Measurements from ENCODE around the gene USE1. TPM values are rescaled to one million over a fixed set of nuclear protein-coding genes. Genes with fewer than 3 reads are reported as not detected.
A peak's percentile ranks its signal among the peaks of the same experiment; 100 is the strongest.

USE1 gene
- total and polyA plus RNA-seq, 9 of the 15 experiments (the other 6 are each of a cell fraction or from before 2014, with no cell fraction given): 17.3 to 52.4 (median 34.0) TPM

GRCh38 chr19:17227798-17228367 is 12.7 kb downstream of the USE1 start (continued):
- peak; percentile 44; the same call in 1 of the 2 replicates for TF ChIP-seq POLR2G (IDR thresholded peaks at IDR 0.05; ENCODE audit: low read depth, low read length)
- TF ChIP-seq ZBTB7A (IDR thresholded peaks at IDR 0.05; ENCODE audit: borderline replicate concordance, control insufficient read depth, low read depth, low read length): peak; percentile 21; the same call in 1 of the 2 replicates
- TF ChIP-seq CREB5 (CRISPR knock-in tag; IDR thresholded peaks at IDR 0.05): no peak
- peak; percentile 28 for TF ChIP-seq TBP (optimal IDR thresholded peaks at IDR 0.05; ENCODE audit: low read depth, low read length)
- TF ChIP-seq MYC (IDR thresholded peaks at IDR 0.05; ENCODE audit: low read depth, low read length): peak; percentile 33; the same call in 1 of the 2 replicates
- TF ChIP-seq MYC (CRISPR knock-in tag; IDR thresholded peaks at IDR 0.05; ENCODE audit: borderline replicate concordance, low read depth): no peak
- peak; percentile 26; the same call in 1 of the 2 replicates for TF ChIP-seq L3MBTL2 (IDR thresholded peaks at IDR 0.05)
- TF ChIP-seq ZBTB33 (CRISPR knock-in tag; IDR thresholded peaks at IDR 0.05): peak; percentile 38; the same call in 1 of the 2 replicates
- TF ChIP-seq E2F6 (IDR thresholded peaks at IDR 0.05; ENCODE audit: borderline replicate concordance in 1 of 2, extremely low read depth in 1 of 2, insufficient read depth in 1 of 2, insufficient read length in 1 of 2, low read depth in 1 of 2, low read length in 1 of 2, poor library complexity in 1 of 2, severe bottlenecking in 1 of 2): peak; percentile 39 to 66
- TF ChIP-seq PHB (CRISPR knock-in tag; IDR thresholded peaks at IDR 0.05): no peak
- TF ChIP-seq CHD2 (IDR thresholded peaks at IDR 0.05; ENCODE audit: low read depth, low read length): peak; percentile 37; the same call in 1 of the 2 replicates
- TF ChIP-seq PREB (CRISPR knock-in tag; IDR thresholded peaks at IDR 0.05): no peak
- TF ChIP-seq ZBTB17 (CRISPR knock-in tag; IDR thresholded peaks at IDR 0.05): no peak
- TF ChIP-seq SMAD4 (CRISPR knock-in tag; conservative IDR thresholded peaks at IDR 0.05): 0 out of 2 replicates have a peak, but pooled peaks have one; percentile 8

Measured in K562 (cell line).